Neural progenitor cell (in vitro differentiated cells): ENCODE measurements around the gene BRD2.

ENCODE experiments used
- EZH2 ChIP-seq: fragments of 200-600 bp; sonication (generic); IDR thresholded peaks from 2 replicates; pipeline ENCODE4 v1.6.1; 2017; ENCODE audit warnings: antibody characterized with exemption, mild to moderate bottlenecking, moderate library complexity
- TF ChIP-seq, protein P1 (sequence below): fragments of 200-600 bp; sonication (generic); IDR thresholded peaks from 2 replicates; pipeline ENCODE4 v1.5.1; 2017; ENCODE audit warnings: antibody characterized with exemption, mild to moderate bottlenecking

DNA sequence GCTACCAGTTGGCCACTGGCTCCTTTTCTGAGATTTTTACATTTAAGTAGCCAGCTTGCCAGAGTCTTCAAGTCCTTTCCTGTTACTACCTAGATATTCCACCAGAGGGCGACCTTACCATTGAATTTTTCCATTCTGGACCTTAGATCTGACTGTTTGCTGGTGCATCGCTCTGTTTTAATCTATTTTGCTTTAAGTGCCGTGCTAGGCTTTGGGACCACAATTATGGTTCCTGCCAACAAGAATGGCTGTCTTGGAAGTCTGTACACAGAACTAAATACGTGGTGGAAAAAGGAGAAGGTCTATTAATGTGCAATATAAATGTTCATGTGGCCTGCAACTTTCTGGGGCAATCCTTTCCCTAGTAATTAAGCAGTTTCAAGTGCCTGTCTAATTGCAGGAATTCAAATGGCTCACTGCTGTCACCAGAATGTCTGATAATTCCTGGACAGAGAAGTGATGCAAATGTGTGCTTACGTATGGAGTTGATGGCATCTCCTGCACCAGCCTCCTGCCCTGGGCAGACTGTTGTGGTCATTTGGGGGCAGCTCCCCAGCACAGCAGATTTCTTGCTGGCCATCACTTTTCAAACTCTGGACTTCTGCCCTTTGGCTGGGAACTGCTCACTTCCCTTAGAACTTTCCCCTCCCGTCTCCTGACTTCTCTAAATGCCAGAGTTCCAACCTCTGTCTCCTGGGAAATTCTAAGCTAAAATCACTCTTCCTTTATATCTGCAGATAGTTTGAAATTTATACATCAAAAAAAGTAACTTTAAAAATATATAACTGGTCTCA, 46.6 kb downstream of the BRD2 start:
- TF ChIP-seq, protein P1, sequence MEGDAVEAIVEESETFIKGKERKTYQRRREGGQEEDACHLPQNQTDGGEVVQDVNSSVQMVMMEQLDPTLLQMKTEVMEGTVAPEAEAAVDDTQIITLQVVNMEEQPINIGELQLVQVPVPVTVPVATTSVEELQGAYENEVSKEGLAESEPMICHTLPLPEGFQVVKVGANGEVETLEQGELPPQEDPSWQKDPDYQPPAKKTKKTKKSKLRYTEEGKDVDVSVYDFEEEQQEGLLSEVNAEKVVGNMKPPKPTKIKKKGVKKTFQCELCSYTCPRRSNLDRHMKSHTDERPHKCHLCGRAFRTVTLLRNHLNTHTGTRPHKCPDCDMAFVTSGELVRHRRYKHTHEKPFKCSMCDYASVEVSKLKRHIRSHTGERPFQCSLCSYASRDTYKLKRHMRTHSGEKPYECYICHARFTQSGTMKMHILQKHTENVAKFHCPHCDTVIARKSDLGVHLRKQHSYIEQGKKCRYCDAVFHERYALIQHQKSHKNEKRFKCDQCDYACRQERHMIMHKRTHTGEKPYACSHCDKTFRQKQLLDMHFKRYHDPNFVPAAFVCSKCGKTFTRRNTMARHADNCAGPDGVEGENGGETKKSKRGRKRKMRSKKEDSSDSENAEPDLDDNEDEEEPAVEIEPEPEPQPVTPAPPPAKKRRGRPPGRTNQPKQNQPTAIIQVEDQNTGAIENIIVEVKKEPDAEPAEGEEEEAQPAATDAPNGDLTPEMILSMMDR, result peak; percentile 81
- TF ChIP-seq EZH2, result no peak
